SK-N-SH (cell line): ENCODE data around the gene PDCD1.

Experiments
- GATA2 ChIP-seq: sonication (generic); formaldehyde crosslinking; IDR thresholded peaks from 2 replicates; pipeline ENCODE4 v1.5.0; 2020; ENCODE audit warnings: mild to moderate bottlenecking, missing genetic modification reagents
- MXI1 ChIP-seq: IDR thresholded peaks from 2 replicates; pipeline ENCODE4 v1.6.1; 2012; ENCODE audit warnings: mild to moderate bottlenecking, low read depth, low read length, improper control_type of control experiment
- POLR2AphosphoS5 ChIP-seq: IDR thresholded peaks from 2 replicates; pipeline ENCODE4 v1.6.1; 2012; ENCODE audit warnings: low read depth, low read length
- RAD21 ChIP-seq: IDR thresholded peaks from 2 replicates; pipeline ENCODE4 v1.6.1; 2012; ENCODE audit warnings: mild to moderate bottlenecking, low read length
- TF ChIP-seq, protein P1 (sequence below): fragments of 200-600 bp; sonication (generic); IDR thresholded peaks from 2 replicates; pipeline ENCODE4 v1.6.1; 2017; ENCODE audit warnings: antibody characterized with exemption, mild to moderate bottlenecking, moderate library complexity
- TF ChIP-seq, protein P2 (sequence below): IDR thresholded peaks from 2 replicates; pipeline ENCODE4 v1.4.0; 2012; ENCODE audit warnings: low read depth

DNA sequence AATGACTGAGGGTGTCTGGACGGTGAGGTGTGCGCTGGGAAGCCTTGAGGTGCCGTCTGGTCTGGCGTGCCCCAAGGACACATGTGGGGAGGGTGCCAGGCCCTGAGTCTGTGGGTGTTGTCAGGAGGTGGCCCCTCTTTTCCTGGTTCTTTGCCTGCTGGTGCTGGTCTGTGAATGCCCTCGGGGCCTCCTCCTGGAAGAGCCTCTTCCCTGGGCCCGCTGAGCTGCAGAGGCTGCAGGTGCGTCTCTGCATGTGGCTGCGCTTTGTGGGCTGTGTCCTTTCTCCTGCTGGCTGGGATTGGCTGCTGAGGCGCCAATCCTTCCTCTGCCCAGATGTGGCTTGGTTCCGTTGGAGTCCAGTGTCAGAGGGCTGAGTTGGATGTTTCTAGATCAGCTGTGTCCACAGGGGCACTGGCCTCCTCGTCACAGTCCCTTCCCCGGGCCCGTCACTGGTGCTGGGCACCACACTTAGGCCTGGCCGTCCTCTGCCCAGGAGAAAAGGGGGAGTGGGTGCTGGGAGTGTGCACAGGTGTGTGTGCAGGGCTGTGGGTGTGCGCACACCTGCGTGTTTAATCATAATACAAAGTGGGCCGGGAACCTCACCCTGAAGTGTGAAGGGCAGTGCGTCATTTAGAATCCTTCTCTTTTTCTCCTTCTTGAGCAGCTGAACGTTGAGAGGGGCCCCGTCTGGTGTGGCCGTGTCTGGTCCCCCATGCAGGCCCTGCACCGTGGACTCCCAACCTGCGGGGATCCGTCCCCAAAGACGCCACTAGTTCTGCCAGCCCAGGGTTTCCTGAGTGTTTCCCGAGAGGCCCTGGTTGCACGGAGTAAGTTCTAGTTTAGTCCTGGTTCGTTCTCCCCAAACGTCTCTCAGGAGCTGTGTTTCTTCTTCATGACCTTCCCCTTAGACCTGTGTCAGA lies 46.4 kb upstream of the PDCD1 start:
- no peak for TF ChIP-seq POLR2AphosphoS5
- no peak for TF ChIP-seq MXI1
- TF ChIP-seq, protein P1, sequence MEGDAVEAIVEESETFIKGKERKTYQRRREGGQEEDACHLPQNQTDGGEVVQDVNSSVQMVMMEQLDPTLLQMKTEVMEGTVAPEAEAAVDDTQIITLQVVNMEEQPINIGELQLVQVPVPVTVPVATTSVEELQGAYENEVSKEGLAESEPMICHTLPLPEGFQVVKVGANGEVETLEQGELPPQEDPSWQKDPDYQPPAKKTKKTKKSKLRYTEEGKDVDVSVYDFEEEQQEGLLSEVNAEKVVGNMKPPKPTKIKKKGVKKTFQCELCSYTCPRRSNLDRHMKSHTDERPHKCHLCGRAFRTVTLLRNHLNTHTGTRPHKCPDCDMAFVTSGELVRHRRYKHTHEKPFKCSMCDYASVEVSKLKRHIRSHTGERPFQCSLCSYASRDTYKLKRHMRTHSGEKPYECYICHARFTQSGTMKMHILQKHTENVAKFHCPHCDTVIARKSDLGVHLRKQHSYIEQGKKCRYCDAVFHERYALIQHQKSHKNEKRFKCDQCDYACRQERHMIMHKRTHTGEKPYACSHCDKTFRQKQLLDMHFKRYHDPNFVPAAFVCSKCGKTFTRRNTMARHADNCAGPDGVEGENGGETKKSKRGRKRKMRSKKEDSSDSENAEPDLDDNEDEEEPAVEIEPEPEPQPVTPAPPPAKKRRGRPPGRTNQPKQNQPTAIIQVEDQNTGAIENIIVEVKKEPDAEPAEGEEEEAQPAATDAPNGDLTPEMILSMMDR: no peak
- TF ChIP-seq RAD21: no peak
- no peak for TF ChIP-seq GATA2 (CRISPR knock-in tag)
- TF ChIP-seq, protein P2, sequence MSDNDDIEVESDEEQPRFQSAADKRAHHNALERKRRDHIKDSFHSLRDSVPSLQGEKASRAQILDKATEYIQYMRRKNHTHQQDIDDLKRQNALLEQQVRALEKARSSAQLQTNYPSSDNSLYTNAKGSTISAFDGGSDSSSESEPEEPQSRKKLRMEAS: no peak
